ENCODE data around the gene STAT5B. TPM values are rescaled to one million over a fixed set of nuclear protein-coding genes. Genes with fewer than 3 reads are reported as not detected.
"Not testable (repeated sequence)": the region's sequence is repeated elsewhere in the genome, so short reads cannot be mapped to it uniquely, and the experiment has no call there.

The STAT5B gene
- 27.0 TPM for total RNA-seq
- polyA plus RNA-seq (ENCODE audit: insufficient read depth in 1 of 8, insufficient read length in 8 of 8, low replicate concordance in 1 of 8) = 10 to 100 TPM; 29.8 to 41.1 (median 36.1) TPM
- long read RNA-seq, donor 1, full-length matches to known transcripts = 2 of 2 reads
- long read RNA-seq, donor 1, partial matches to known transcripts = 0 of 2 reads
- long read RNA-seq, donor 1, other reads (novel, unspliced or antisense) = 0 of 2 reads
- long read RNA-seq, donor 2, full-length matches to known transcripts = 3 of 3 reads
- long read RNA-seq, donor 2, partial matches to known transcripts = 0 of 3 reads
- long read RNA-seq, donor 2, other reads (novel, unspliced or antisense) = 0 of 3 reads
- long read RNA-seq, donor 3, full-length matches to known transcripts = 4 of 4 reads
- long read RNA-seq, donor 3, partial matches to known transcripts = 0 of 4 reads
- long read RNA-seq, donor 3, other reads (novel, unspliced or antisense) = 0 of 4 reads
- long read RNA-seq, donor 4, full-length matches to known transcripts = 7 of 7 reads
- long read RNA-seq, donor 4, partial matches to known transcripts = 0 of 7 reads
- long read RNA-seq, donor 4, other reads (novel, unspliced or antisense) = 0 of 7 reads
- long read RNA-seq, donor 5, full-length matches to known transcripts = 5 of 5 reads
- long read RNA-seq, donor 5, partial matches to known transcripts = 0 of 5 reads
- long read RNA-seq, donor 5, other reads (novel, unspliced or antisense) = 0 of 5 reads
- long read RNA-seq, donor 6, full-length matches to known transcripts = 8 of 8 reads
- long read RNA-seq, donor 6, partial matches to known transcripts = 0 of 8 reads
- long read RNA-seq, donor 6, other reads (novel, unspliced or antisense) = 0 of 8 reads
- long read RNA-seq, donor 7, full-length matches to known transcripts = 1 of 1 reads
- long read RNA-seq, donor 7, partial matches to known transcripts = 0 of 1 reads
- long read RNA-seq, donor 7, other reads (novel, unspliced or antisense) = 0 of 1 reads
- long read RNA-seq, donor 8, full-length matches to known transcripts = 1 of 1 reads
- long read RNA-seq, donor 8, partial matches to known transcripts = 0 of 1 reads
- long read RNA-seq, donor 8, other reads (novel, unspliced or antisense) = 0 of 1 reads
- long read RNA-seq, donor 9, full-length matches to known transcripts = 2 of 2 reads
- long read RNA-seq, donor 9, partial matches to known transcripts = 0 of 2 reads
- long read RNA-seq, donor 9, other reads (novel, unspliced or antisense) = 0 of 2 reads
- long read RNA-seq, donor 10, full-length matches to known transcripts = 5 of 5 reads
- long read RNA-seq, donor 10, partial matches to known transcripts = 0 of 5 reads
- long read RNA-seq, donor 10, other reads (novel, unspliced or antisense) = 0 of 5 reads
- long read RNA-seq, donor 11, full-length matches to known transcripts = 6 of 29 reads
- long read RNA-seq, donor 11, partial matches to known transcripts = 23 of 29 reads
- long read RNA-seq, donor 11, other reads (novel, unspliced or antisense) = 0 of 29 reads

DNA sequence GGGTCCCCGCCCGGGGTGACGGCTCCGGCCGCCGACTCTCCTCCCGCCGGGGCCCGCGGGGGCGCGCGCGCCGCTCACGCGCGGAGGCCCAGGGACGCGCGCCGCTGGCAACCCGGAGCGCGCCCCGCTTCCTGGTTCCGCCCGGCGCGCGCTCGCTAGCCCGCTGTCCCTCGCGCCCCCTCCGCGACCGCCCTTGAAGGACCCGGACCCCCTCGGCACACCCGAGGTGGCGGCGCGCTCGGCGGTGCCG lies at the start of gene STAT5B:
Gene STAT5B, minus strand, starts transcription at position 33 of the 250 bp plus-strand sequence. CDS start 44,264 bp downstream, outside the sequence.
- H3K9me3 ChIP-seq (replicated peaks; ENCODE audit: control insufficient read depth, low read depth, low read length) = no peaks in the 10 kb centered on the region
- peak within 1 kb of the TSS; percentile 81 for H3K4me3 ChIP-seq (ENCODE audit: low read length)
- peak within 1 kb of the TSS; percentile 77 for H3K27ac ChIP-seq (ENCODE audit: low read length)
- H3K36me3 ChIP-seq (ENCODE audit: control insufficient read depth, insufficient read depth, low read length) = no peaks in the 10 kb centered on the region
- H3K27me3 ChIP-seq (ENCODE audit: control insufficient read depth, insufficient read depth, low read length) = no peaks in the 10 kb centered on the region
- under 1% methylated on average over 47 of the region's 47 CpGs for WGBS (ENCODE audit: insufficient coverage)
- H3K4me1 ChIP-seq (ENCODE audit: control insufficient read depth, insufficient read depth, low read length) = peaks cover 18% of the 10 kb centered on the region
- DNase-seq = peak; percentile 90

DNA sequence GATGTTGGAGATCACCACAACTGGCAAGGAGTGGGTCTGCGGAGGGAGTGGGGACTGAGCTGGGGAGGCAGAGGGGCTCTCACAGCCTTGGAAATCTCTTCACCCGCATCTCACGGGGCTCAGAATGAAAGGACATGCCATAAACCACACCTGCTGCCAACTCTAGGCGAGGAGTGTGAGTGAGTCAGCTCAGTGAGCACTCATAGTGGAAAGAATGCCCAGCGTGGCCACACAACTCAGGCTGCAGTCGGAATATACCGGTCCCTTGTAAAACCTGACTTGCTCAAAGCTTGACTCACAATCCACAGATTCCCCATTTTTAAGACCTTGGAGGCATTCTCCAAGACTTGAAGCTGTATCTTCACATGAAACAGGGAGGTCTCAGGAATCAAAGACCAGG lies 48.8 kb upstream of the STAT5B start:
- Histone ChIP-seq H3K27me3 (ENCODE audit: control insufficient read depth, insufficient read depth, low read length) (no peaks in the 10 kb centered on the region), H3K27ac (ENCODE audit: low read length) (no peak overlapping the region), H3K4me1 (ENCODE audit: control insufficient read depth, insufficient read depth, low read length) (peaks cover 11% of the 10 kb centered on the region), H3K36me3 (ENCODE audit: control insufficient read depth, insufficient read depth, low read length) (peaks cover 62% of the 10 kb centered on the region), H3K4me3 (ENCODE audit: low read length) (no peak overlapping the region), H3K9me3 (replicated peaks; ENCODE audit: control insufficient read depth, low read depth, low read length) (no peaks in the 10 kb centered on the region)
- DNase-seq = no peak
- 78% methylated on average over 3 of the region's 7 CpGs for WGBS (ENCODE audit: insufficient coverage)

DNA sequence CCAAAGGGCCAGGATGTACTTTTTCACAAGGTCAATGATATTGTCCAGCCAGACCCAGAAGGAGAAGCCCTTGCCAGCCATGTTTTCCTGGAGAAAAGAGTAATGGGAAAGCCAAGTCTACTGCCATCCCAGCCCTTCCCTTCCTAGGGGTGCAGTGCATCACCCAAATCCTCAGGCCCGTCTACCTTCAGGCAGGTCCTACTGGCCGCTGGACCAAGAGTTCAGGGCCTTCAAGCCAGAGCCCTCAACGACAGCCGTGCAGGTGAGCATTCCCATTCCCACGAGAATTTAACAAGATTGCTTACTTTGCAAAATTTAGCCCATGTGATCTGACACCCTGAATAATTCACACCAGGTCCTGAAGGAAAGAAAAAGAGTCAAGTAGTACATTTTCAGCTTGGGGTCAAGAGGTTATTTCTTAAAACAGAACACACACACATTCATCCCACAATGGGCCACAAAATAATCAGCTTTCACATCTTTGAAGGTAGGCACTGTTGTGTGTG lies 47.1 kb upstream of the STAT5B start:
- 64% methylated on average over 3 of the region's 5 CpGs for WGBS (ENCODE audit: insufficient coverage)
- Histone ChIP-seq H3K27ac (ENCODE audit: low read length) (no peak overlapping the region), H3K4me1 (ENCODE audit: control insufficient read depth, insufficient read depth, low read length) (peaks cover 3% of the 10 kb centered on the region), H3K9me3 (replicated peaks; ENCODE audit: control insufficient read depth, low read depth, low read length) (no peaks in the 10 kb centered on the region), H3K4me3 (ENCODE audit: low read length) (no peak overlapping the region), H3K36me3 (ENCODE audit: control insufficient read depth, insufficient read depth, low read length) (peaks cover 68% of the 10 kb centered on the region), H3K27me3 (ENCODE audit: control insufficient read depth, insufficient read depth, low read length) (no peaks in the 10 kb centered on the region)
- DNase-seq = no peak

DNA sequence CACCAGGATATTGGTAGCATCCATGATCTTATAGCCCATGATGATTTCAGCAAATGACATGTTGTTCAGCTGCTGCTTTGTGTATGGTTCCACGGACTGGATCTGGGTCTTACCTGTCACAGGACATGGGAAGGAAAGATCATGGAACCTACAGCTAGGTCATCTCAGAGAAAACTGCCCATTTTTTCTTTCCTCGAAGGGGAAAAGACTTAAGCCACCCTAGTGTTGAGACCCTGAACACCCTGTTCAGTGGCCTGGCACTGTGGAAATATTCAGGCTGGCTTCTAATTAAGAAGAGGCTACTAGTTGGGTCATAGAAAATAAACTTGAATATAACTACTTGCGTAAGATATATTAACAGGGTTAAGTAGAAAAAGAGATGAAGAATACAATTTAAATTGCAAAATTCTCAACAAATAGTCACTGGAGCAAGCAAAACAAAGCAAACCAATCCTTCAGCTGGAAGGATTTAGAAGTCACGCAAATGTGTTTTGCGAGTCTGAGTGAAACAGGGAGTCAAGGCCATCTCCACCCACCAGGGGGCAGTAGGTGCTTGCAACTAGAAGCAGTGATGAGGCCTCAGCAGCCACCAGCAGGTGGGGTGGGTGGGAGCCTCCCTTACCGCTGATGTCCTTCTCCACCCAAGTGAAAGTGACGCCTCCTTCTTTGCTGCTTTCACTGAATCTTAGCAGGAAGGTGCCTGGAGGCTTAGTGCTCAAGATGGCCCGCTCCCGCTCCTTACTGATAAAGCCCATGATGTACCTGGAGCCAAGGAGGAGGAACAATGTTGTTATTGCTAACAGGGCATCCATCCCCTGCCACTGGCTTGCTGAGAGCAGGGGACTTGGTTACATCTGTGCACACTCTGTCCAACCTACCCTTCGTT lies 46.4 kb upstream of the STAT5B start:
- Histone ChIP-seq H3K4me1 (ENCODE audit: control insufficient read depth, insufficient read depth, low read length) (peaks cover 3% of the 10 kb centered on the region), H3K27ac (ENCODE audit: low read length) (no peak overlapping the region), H3K9me3 (replicated peaks; ENCODE audit: control insufficient read depth, low read depth, low read length) (no peaks in the 10 kb centered on the region), H3K36me3 (ENCODE audit: control insufficient read depth, insufficient read depth, low read length) (peaks cover 71% of the 10 kb centered on the region), H3K4me3 (ENCODE audit: low read length) (no peak overlapping the region), H3K27me3 (ENCODE audit: control insufficient read depth, insufficient read depth, low read length) (no peaks in the 10 kb centered on the region)
- peak; percentile 94 for DNase-seq
- 46% methylated on average over 5 of the region's 10 CpGs for WGBS (ENCODE audit: insufficient coverage)

DNA sequence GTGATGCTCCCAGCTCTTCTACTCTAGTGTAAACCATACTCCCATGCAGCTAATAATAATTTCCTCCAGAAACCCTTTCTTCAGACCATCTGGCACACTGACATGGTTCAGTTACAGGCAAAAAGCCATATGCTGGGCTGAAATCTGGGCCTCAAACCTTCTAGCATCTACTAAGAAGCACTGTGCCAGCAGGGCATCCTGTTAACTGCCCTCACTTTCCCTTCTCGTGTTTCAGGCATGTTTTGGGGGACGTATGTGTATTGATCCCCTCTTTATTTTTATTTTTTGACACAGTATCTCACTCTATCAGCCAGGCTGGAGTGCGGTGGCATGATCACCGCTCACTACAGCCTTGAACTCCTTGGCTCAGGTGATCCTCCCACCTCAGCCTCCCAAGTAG lies 45.4 kb upstream of the STAT5B start:
- peaks cover 3% of the 10 kb centered on the region for H3K4me1 ChIP-seq (ENCODE audit: control insufficient read depth, insufficient read depth, low read length)

DNA sequence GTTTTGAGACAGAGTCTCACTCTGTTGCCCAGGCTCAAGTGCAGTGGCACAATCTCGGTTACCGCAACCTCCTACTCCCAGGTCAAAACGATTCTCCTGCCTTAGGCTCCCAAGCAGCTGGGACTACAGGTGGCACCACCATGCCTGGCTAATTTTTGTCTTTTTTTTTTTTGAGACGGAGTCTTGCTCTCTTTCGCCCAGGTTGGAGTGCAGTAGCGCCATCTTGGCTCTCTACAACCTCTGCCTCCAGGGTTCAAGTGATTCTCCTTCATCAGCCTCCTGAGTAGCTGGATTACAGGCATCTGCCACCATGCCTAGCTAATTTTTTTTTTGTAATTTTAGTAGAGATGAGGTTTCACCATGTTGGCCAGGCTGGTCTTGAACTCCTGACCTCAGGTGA lies 41.8 kb upstream of the STAT5B start:
- not testable (repeated sequence) for H3K4me3 ChIP-seq (ENCODE audit: low read length); H3K4me1 ChIP-seq (ENCODE audit: control insufficient read depth, insufficient read depth, low read length); H3K27me3 ChIP-seq (ENCODE audit: control insufficient read depth, insufficient read depth, low read length); H3K27ac ChIP-seq (ENCODE audit: low read length); H3K9me3 ChIP-seq (replicated peaks; ENCODE audit: control insufficient read depth, low read depth, low read length); DNase-seq
- 84% methylated on average over 5 of the region's 6 CpGs for WGBS (ENCODE audit: insufficient coverage)
- peaks cover 68% of the 10 kb centered on the region for H3K36me3 ChIP-seq (ENCODE audit: control insufficient read depth, insufficient read depth, low read length)

More for the DNA sequence above, 45.4 kb upstream of the STAT5B start:
- WGBS (ENCODE audit: insufficient coverage) = 100% methylated on average over 4 of the region's 4 CpGs
- H3K27me3 ChIP-seq (ENCODE audit: control insufficient read depth, insufficient read depth, low read length) = no peaks in the 10 kb centered on the region
- peak overlapping the region; percentile 7 for H3K27ac ChIP-seq (ENCODE audit: low read length)
- no peak overlapping the region for H3K4me3 ChIP-seq (ENCODE audit: low read length)
- no peak for DNase-seq
- H3K9me3 ChIP-seq (replicated peaks; ENCODE audit: control insufficient read depth, low read depth, low read length) = no peaks in the 10 kb centered on the region
- H3K36me3 ChIP-seq (ENCODE audit: control insufficient read depth, insufficient read depth, low read length) = peaks cover 75% of the 10 kb centered on the region

DNA sequence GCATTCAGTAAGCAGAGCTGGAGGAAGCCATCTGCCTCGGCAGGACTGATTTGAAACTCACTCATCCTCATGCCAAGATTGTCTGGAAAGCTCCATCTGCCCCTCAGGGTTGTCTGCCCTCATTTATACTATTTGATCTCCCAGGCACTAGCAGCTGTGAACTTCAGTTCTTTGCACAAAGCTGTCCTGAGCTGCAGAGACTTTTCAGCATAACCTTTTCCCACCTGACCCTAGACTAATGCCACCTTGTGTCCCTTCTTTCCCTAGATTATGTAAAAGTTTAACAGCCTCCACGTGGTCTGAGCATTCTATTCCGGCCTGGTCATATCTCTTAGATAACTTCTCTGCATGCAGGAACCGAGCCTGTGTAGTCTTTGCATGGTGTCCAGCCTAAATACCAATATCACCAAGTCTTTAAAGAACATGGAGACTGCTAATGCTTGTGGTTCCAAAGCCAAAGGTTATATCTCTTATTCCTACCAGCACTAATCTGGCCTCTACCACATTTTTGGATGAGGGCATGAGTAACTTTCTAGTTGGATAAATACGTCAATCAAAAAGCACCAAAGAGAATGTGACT lies 41.2 kb upstream of the STAT5B start:
- peaks cover 64% of the 10 kb centered on the region for H3K36me3 ChIP-seq (ENCODE audit: control insufficient read depth, insufficient read depth, low read length)
- WGBS (ENCODE audit: insufficient coverage) = 54% methylated on average over 4 of the region's 5 CpGs
- DNase-seq = no peak
- no peaks in the 10 kb centered on the region for H3K27me3 ChIP-seq (ENCODE audit: control insufficient read depth, insufficient read depth, low read length)
- H3K9me3 ChIP-seq (replicated peaks; ENCODE audit: control insufficient read depth, low read depth, low read length) = no peaks in the 10 kb centered on the region
- H3K4me1 ChIP-seq (ENCODE audit: control insufficient read depth, insufficient read depth, low read length) = peaks cover 9% of the 10 kb centered on the region
- no peak overlapping the region for H3K4me3 ChIP-seq (ENCODE audit: low read length)
- H3K27ac ChIP-seq (ENCODE audit: low read length) = no peak overlapping the region

DNA sequence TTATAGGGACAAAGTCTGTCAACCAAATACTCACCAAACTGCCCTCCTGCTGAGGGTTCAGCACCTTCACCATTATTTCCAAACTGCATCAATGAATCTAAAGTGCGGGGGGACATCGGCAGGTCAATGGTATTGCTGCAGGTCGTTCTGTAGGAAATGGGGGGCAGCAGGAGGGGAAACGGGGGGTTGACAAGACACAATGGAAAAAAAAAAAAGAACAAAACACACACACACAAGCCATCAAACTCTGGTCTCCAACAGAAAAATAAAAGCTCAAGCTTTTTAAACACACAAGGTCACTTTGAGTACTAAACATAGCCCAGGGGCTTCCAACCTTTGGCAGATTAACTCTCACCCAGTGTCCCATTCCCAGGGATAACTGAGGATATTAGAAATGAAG lies 40.6 kb upstream of the STAT5B start:
- H3K4me3 ChIP-seq (ENCODE audit: low read length) = no peak overlapping the region
- no peaks in the 10 kb centered on the region for H3K9me3 ChIP-seq (replicated peaks; ENCODE audit: control insufficient read depth, low read depth, low read length)
- H3K27me3 ChIP-seq (ENCODE audit: control insufficient read depth, insufficient read depth, low read length) = no peaks in the 10 kb centered on the region
- H3K4me1 ChIP-seq (ENCODE audit: control insufficient read depth, insufficient read depth, low read length) = peaks cover 15% of the 10 kb centered on the region
- no peak for DNase-seq
- H3K27ac ChIP-seq (ENCODE audit: low read length) = no peak overlapping the region
- WGBS (ENCODE audit: insufficient coverage) = no CpG with 5 or more reads among the region's 4 CpGs
- peaks cover 58% of the 10 kb centered on the region for H3K36me3 ChIP-seq (ENCODE audit: control insufficient read depth, insufficient read depth, low read length)
